Measurements from ENCODE around the gene IGF2BP2.

GRCh38 chr3:185796431-185797107, 28.3 kb downstream of the IGF2BP2 start:
- TF ChIP-seq CTCF (IDR thresholded peaks at IDR 0.05; ENCODE audit: insufficient read depth, low read length) (no peak), SPI1 (IDR thresholded peaks at IDR 0.05; ENCODE audit: borderline replicate concordance, low read depth) (no peak)

Data from HL-60 (cell line).